Stimulated activated CD4-positive, alpha-beta T cell treated with anti-CD3 and anti-CD28 coated beads, Interleukin-1b, Interleukin-23, amount 100 ng/mL, for 24 hours (primary cell): Measurements from ENCODE around the gene SLC38A2.

ENCODE experiments used
- DNase-seq, 4 experiments: peaks; one replicate each; pipeline ENCODE4 v3.0.0-alpha.2; 2020; ENCODE audit warnings: low read depth in 4 of 4, low spot score in 1 of 4

SLC38A2 gene

GRCh38 chr12:46376579-46376978 lies 4.0 kb upstream of the SLC38A2 start:
- DNase-seq = no peak

GRCh38 chr12:46374711-46375110 lies 2.1 kb upstream of the SLC38A2 start:
- no peak for DNase-seq

- DNase-seq = no peak
Measured at GRCh38 chr12:46374310-46374709, 1.7 kb upstream of the SLC38A2 start.

GRCh38 chr12:46373301-46374296 lies 1.0 kb upstream of the SLC38A2 start:
- DNase-seq = no peak

- DNase-seq = peak in 3 of 4 experiments; percentile 39 to 45 (median 41)
Measured at GRCh38 chr12:46371718-46372543, 642 bp downstream of the SLC38A2 start.

- DNase-seq = peak; percentile 83 to 90 (median 86)
Measured at GRCh38 chr12:46370792-46371717, 1.5 kb downstream of the SLC38A2 start.

GRCh38 chr12:46370380-46370734 lies 2.2 kb downstream of the SLC38A2 start:
- no peak for DNase-seq

- no peak for DNase-seq
Measured at GRCh38 chr12:46369474-46370379, 2.8 kb downstream of the SLC38A2 start.

GRCh38 chr12:46369095-46369473 lies 3.5 kb downstream of the SLC38A2 start:
- DNase-seq = no peak

GRCh38 chr12:46368684-46369083 lies 3.9 kb downstream of the SLC38A2 start:
- DNase-seq = no peak

GRCh38 chr12:46368138-46368537 lies 4.4 kb downstream of the SLC38A2 start:
- no peak for DNase-seq

GRCh38 chr12:46367351-46368029 lies 5.1 kb downstream of the SLC38A2 start:
- DNase-seq = no peak

- no peak for DNase-seq
Measured at GRCh38 chr12:46366771-46367170, 5.8 kb downstream of the SLC38A2 start.

GRCh38 chr12:46365951-46366379 lies 6.6 kb downstream of the SLC38A2 start:
- no peak for DNase-seq

- no peak for DNase-seq
Measured at GRCh38 chr12:46364777-46365580, 7.6 kb downstream of the SLC38A2 start.

GRCh38 chr12:46364300-46364696 lies 8.3 kb downstream of the SLC38A2 start:
- DNase-seq = no peak

GRCh38 chr12:46363582-46364299 lies 8.8 kb downstream of the SLC38A2 start:
- no peak for DNase-seq
